GM21360 (cell line): ENCODE data around the gene CLDND1.

Experiments
- ATAC-seq: cut with Tn5 transposase; IDR thresholded peaks from one replicate; pipeline ENCODE4 v1.9.1; 2021; ENCODE audit warnings: mild to moderate bottlenecking, moderate library complexity; ENCODE audit not compliant: unreplicated experiment

Gene CLDND1

DNA sequence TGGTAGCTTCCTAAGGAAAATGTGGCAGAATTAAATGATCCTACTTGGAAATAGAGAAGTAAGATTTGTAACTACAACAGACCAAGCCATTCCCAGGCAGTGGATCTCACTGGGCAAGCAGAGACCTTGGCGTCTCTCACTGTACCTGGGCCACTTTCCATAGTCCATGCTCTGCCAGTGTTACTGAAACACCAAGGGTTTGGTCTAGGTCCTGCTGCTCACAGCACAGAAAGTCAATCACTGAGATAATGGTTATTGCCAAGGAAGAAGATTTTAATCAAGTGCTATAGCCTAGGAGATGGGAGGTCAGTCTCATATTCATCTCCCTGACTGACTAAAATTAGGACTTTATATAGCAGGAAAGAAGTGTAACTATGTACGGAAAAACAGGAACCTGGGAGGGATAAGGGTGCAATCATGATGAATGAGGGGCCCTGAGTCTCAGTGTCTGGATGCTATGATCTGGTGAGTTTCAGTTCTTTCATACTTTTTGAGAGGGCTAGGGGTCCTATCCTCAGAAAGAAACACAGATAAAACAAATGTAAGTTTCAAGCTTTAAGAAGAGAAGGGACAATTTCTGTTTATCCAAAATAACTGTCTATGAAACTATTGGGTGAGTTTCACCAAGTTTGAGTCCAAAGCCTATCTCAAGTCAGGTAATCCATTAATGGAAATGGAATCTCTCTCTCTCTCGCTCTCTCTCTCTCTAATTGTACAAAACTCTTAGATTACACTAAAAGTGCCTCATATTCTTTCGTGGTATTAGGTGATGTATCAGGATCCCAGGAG is 29.7 kb upstream of the CLDND1 start:
- ATAC-seq: no peak

DNA sequence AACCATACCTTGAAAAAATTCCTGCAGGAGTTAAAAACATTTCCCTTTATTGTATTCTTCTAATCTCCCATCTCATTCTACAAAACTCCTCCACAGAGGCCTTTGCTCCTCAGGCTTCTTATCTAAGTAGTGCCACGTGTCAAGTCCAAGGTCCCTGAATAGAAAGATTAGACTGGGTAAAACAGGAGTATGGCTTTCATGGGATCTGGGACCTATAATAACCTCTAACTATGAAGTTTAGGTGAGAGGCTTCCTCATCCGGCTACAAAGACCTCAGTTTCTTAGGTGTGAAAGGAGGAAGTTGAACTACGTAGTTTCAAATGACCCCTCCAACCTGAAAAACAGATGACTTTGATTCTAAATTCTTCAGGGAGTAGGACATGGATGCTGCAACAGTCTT is 29.1 kb upstream of the CLDND1 start:
- no peak for ATAC-seq

DNA sequence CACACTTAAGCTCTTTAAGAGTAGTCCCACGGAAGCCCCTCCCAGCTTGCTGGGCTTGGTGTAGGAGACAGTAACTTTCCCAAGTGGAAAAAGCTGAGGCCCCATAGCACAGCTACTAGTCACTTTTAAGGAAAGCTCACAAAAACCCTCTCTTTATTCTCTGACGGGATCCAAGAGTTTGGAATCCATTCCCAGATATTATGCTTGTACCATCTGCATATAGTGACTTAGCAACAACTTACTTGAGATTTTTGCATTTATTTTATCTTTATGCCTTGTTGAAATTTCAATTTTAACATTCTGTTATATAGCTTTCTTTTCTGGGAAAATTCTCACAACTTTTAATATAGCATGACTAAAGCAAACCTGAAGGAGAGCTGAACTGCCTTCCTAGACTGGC is 28.5 kb upstream of the CLDND1 start:
- ATAC-seq: no peak

DNA sequence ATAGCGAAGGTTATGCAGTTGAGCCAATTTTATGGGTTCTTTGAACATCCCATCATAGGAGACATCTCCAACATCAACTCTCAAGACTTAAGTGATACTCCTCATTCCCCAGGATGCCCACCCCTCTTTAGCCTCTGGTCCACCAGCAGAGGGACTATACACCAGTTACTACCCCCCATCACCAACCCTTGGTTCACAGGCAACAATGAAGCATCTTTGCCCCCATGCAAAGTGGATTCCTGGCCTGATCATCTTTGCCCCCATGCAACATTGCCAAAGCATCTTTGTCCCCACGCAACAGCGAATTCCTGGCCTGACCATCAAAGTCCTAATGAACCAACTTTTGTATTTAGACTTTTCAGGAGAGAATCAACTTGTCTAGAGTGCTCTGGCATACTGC is 28.1 kb upstream of the CLDND1 start:
- ATAC-seq: no peak

DNA sequence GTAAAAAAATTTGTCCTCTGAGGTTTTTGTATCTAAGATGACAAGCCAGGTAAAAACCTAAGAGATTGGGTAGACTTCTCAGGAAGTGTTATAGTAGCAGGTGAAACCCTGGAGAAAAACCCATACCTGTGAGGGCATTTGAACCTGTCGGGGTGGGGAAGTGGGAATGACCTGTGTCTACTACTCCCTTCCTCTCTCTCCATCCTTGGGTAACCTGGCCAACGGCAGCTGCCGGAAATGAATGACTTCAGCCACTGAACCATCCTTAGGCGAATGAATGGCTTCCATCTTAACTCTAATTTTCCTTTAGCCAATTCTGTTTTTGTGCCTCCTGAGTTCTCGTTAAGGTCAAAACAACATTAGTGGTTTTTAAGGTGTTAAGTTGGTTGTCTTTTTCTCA is 25.8 kb upstream of the CLDND1 start:
- no peak for ATAC-seq

DNA sequence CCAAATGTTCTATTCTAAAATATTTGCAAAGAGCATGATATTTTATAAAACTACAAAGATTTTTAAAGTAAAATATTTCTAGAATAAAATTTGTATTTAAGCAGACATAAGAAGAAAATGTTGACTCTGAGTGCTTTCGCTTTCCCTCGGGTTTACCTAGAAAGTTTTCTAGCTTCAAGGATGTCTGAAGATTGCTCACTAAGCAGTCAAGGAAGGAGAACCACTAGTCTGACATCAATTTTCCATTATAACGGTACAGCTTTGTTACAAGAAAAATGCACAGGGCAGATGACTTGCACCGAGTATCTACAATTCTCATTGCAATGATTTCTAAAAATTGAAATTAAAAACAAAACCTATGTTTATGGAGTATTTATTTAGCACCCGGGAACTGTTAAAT is 23.2 kb upstream of the CLDND1 start:
- ATAC-seq: peak; percentile 54

DNA sequence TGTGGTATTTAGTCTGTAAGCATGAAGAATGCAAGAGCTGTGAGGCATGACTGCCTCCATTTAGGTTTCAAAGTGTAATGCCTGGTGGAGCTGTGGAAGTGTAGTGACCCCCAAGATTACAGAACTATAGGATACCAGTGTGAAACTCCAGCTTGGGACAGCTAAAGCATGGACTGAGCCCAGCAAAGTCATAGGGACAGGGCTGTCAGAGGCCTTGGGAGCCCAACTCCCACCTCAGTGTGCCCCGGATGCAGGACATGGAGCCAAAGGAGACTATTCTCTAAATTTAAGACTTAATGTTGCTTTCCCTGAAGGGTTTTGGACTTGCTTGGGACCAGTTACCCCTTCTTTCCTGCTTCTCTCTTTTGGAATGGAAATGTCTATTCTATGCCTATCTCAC is 19.9 kb upstream of the CLDND1 start:
- no peak for ATAC-seq

DNA sequence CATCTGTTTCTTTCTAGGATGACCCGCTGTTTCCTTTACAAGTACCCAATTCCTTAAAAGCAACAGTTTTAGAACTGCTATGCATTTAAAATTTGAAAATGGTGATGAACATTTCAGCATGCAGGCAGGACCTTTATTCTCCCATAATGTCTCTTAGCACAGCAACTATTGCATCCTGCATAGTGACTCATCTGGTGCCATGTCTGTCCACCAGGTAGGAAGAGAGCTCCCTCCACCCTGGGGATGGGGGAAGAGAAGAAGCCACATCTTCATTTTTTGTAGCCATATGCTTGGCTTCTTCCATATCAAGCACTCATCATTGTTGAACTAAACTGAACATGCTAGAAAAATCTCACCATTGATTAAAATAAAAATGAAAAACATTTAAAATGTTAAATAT is 19.0 kb upstream of the CLDND1 start:
- no peak for ATAC-seq

DNA sequence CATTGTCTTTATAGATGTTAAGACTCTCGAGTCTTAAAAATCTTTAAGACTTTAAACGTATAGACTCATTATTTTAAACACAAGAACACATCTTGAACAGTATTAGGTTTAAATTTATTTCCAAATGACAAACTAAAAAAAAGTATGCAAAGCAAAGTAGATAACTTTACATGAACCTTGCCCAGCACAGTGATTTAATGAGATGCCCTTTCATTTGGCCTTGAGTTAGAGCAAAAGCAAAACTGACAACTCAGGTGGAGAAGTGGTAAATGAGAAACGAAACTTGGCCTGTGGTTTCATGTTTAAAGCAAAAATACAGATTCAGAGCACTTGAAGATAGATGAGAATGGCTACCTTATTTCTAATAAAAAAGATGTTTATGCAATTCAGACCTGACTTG is 17.6 kb upstream of the CLDND1 start:
- ATAC-seq: peak; percentile 45

DNA sequence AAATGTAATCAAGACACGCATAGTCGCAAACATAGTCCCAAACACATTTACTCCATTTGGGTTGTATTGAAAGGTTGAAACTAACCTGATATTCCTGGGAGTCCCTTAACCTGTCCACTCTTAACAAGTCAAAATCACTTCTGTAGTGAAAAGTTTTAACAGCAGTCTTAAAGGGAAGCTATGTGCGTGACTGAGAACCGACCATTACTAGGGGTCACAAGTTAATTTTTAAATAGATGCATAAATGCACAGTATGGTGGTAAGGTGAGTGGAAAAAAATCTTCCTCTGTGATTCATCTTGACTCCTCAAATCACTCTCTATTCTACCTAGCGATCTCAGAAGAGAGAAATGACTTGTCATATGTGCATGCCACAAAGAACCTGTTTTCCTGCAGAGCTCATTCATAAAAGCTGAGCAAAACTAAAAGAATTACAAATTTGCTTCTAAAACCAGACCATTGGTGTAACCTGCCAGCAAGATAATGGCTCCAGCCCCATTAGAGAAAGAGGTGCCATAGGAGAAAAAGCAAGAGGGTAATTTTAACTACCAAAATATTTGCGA is 13.8 kb upstream of the CLDND1 start:
- ATAC-seq: peak; percentile 72

DNA sequence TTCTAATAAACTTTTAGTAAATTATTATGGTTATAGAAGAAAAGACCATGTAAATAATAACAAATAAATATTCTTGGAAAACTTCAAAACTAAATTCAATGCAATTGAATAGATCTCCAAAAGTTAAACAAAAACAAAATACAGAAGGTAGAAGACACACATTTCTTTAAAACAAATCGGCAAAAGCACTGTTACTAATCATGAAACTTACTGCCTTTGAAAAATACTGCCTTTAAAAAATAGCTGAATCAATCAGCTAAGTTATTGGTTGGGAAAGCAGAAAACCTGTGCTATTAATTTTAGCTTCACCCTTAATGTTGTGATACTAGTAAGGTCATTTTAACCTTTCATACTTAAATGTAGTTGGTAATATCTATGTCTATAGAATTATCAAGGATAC is 12.0 kb upstream of the CLDND1 start:
- no peak for ATAC-seq

DNA sequence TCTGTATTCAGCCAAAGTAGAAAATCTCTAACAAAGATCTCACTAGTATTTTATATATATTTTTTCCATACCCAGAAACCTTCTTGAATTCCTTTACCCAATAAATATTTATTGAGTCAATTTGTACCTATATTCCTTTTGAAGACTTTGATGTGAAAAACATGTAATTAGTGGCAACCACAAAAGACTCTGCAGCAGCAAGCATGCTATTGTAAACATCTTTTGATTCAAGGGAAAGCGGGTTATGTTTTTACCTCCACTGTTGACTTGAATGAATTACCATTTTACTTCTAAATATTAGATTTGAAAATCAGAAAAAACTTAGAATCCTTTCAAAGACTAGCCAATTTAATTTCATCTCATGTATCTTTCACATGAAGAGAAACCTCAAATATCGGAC is 11.5 kb upstream of the CLDND1 start:
- no peak for ATAC-seq

DNA sequence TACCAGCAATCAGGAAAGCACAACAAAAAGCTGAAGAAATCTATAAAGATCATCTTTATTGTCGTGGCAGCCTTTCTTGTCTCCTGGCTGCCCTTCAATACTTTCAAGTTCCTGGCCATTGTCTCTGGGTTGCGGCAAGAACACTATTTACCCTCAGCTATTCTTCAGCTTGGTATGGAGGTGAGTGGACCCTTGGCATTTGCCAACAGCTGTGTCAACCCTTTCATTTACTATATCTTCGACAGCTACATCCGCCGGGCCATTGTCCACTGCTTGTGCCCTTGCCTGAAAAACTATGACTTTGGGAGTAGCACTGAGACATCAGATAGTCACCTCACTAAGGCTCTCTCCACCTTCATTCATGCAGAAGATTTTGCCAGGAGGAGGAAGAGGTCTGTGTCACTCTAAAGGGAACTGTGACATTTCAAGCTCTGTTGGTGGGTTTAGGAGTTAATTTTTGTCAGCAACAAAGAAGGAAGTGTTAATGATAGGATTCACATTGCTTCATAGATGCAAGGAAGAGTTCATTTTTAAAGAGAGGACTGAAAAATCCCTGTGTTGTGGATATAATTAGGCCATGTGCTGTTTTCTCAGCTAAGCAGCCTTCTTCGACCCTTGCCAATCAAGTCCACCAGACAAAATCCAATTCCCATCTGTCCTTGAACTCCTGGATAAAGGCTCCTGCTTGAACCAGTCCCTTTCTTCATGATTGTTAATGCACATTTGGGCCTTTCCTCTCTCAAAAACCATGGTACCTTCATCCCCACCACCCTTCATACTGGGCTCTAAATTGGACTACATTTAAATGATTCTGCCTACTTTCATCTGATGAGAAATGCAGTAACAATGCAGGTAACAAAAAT is 10.2 kb upstream of the CLDND1 start:
- no peak for ATAC-seq

DNA sequence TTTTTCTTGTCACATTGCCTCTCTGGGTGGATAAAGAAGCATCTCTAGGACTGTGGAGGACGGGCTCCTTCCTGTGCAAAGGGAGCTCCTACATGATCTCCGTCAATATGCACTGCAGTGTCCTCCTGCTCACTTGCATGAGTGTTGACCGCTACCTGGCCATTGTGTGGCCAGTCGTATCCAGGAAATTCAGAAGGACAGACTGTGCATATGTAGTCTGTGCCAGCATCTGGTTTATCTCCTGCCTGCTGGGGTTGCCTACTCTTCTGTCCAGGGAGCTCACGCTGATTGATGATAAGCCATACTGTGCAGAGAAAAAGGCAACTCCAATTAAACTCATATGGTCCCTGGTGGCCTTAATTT is 9.6 kb upstream of the CLDND1 start:
- no peak for ATAC-seq

DNA sequence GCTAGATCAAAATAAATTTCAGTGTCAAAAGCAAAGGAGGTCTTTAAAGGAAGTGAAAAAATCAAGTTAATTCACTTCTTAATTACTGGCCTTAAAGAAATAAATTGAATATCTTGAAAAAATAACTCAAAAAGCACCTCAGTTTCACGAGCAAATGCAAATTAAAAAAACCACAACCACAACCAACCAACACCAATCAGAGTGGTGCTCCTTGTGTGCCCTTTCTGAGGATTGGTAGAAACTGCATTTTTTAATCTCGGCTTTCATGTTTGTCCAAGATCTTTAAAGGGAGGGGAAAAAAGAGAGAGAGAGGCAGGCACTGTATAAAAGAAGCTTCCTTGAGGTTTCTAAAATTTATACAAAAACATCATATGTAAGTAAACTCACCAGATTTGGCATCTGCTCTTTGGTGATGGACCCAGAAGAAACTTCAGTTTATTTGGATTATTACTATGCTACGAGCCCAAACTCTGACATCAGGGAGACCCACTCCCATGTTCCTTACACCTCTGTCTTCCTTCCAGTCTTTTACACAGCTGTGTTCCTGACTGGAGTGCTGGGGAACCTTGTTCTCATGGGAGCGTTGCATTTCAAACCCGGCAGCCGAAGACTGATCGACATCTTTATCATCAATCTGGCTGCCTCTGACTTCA is 9.0 kb upstream of the CLDND1 start, which contains the start of gene GPR15:
Gene GPR15, plus strand, starts transcription at position 357 of the 653 bp plus-strand sequence. Its CDS starts 56 bp downstream, at position 413.
- ATAC-seq: peak; percentile 25

DNA sequence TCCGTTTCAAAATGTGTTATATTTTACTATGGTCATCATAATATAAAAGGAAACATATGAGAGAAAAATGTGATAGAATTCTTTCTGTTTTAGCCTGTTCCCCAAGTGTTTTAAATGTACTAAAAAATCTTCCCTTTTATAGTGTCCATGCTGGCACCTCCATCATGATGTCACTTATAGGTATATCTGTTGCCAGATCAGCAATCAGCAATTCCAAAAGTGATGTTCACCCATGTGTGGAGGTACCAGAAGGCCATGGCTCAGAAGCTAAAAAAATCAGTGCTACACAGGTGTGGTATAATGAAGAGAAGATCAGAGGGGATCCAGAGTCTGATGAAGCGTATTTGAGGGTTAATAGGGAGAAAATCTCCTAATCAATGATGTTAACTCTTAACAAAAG is 8.0 kb upstream of the CLDND1 start:
- no peak for ATAC-seq

DNA sequence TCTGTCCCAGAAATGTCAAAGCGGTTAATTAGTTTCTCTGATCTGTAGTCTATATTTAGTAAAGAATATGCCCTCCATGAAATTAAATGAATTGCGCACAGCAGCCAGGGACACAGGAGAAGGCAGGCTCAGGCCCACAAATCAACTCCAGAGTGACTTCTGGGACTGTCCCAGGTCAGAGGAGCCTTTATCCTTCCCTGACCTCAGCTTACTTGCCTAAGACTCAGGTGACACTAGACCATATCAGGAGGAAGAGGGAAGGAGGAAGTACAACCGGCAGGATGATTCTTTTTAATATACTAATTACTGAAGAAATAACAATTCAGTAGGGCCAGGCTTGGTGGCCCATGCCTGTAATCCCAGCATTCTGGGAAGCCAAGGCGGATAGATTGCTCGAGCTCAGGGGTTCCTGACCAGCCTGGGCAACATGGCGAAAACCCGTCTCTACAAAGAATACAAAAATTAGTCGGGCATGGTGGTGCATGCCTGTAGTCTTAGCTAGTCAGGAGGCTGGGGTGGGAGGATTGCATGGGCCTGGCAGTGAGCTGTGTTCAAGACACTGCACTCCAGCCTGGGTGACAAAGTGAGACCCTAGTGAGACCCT is 7.3 kb upstream of the CLDND1 start:
- no peak for ATAC-seq

DNA sequence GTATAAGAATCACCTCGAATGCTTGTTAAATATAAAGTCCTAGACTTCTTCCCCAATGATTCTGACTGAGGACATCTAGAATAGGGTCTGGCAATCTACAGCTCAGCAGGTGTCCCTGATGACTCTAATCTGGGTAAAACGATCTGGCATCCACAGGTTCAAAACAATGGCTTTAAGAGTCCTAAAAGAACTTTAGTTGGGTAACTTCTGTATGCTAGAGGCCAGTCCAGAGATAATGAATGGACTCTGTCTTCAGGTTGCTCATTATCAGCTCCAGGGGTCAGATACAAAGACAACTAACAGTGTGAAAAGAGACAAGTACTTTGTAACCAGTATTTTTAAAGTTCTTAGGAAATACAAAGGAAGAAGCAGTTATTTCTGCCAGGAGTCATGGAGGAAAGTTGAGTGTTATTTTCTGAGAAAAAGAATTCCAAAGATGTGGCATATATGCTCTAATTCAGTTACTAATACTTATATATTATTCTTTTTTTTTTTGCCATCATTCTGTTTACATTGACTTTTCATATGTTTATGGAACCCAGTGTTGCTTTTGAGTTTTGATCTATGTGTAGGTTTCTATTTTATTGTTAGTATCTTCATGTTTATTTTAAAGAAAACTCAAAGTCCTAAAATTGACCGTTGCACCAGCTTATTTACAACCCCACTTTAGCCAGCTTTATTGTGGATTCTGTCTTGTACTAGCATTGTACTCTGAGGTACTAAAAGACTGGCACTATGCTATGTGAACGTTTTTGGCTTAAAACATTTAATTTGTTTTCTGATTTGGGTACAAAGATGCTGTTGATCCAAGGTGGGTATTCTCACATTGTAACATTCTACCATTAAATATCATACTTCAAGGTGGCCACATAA is 6.0 kb upstream of the CLDND1 start:
- ATAC-seq: no peak

DNA sequence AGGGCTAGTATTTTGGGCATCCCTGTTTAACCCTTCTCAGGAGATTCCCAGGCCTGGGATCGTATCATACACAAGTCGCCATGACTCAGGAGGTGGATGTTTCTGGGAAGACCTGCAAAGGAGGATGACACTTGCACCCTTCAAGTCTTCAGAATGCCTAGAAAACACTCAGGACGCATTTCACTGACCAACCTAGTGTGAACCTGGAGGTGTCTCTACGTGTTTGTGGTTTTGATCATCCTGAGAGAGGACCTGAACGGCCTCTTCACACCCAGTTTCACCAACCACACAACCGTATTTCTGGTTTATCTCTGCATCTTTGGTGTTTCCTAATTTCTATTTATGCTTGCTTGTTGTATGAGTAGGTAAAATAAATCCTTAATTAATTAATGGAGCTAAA is 2.8 kb upstream of the CLDND1 start:
- ATAC-seq: no peak
